GM12878 (cell line): Measurements from ENCODE around the gene SLC35F6.
"Not testable (repeated sequence)": the region's sequence is repeated elsewhere in the genome, so short reads cannot be mapped to it uniquely, and the experiment has no call there.

Source experiments
- CTCF ChIP-seq, 3 experiments: IDR thresholded peaks in 2 of 3; conservative IDR thresholded peaks in 1 of 3; 2 replicates each; pipeline ENCODE4 v1.5.1; 2011; ENCODE audit warnings: low read depth in 3 of 3, low read length in 3 of 3, mild to moderate bottlenecking in 3 of 3, control low read depth in 2 of 3, moderate library complexity in 2 of 3, inconsistent platforms in 1 of 3, mixed read lengths in 1 of 3; ENCODE audit not compliant: control insufficient read depth in 2 of 3, insufficient read depth in 1 of 3; ENCODE audit errors: extremely low read depth in 1 of 3
- E2F8 ChIP-seq: fragments of 450-650 bp; IDR thresholded peaks from 2 replicates; pipeline ENCODE4 v1.6.1; 2018; ENCODE audit warnings: mild to moderate bottlenecking, low read depth, moderate library complexity; ENCODE audit not compliant: partially characterized antibody
- MAX ChIP-seq: IDR thresholded peaks from 2 replicates; pipeline ENCODE4 v1.6.1; 2012; ENCODE audit warnings: low read depth, low read length, improper control_type of control experiment
- POLR2A ChIP-seq: IDR thresholded peaks from 2 replicates; pipeline ENCODE4 v1.6.1; 2011; ENCODE audit warnings: low read depth, mild to moderate bottlenecking, low read length
- SP1 ChIP-seq: IDR thresholded peaks from one replicate; pipeline ENCODE4 v1.6.1; 2011; ENCODE audit warnings: low read depth, low read length

GRCh38 chr2:26750467-26750866 is 13.6 kb upstream of the SLC35F6 start:
- not testable (repeated sequence) for TF ChIP-seq CTCF (IDR thresholded peaks at IDR 0.05 in 2 of 3, conservative IDR thresholded peaks at IDR 0.05 in 1 of 3; ENCODE audit: control insufficient read depth in 2 of 3, extremely low read depth in 1 of 3, insufficient read depth in 1 of 3, low read depth in 3 of 3, low read length in 3 of 3); SP1; E2F8; MAX; POLR2A
